ENCODE results near the gene LRRC49. TPM values are rescaled to one million over a fixed set of nuclear protein-coding genes. Genes with fewer than 3 reads are reported as not detected.

The LRRC49 gene
- total RNA-seq, 1 experiment from 2014 or later = 9.2 TPM

DNA sequence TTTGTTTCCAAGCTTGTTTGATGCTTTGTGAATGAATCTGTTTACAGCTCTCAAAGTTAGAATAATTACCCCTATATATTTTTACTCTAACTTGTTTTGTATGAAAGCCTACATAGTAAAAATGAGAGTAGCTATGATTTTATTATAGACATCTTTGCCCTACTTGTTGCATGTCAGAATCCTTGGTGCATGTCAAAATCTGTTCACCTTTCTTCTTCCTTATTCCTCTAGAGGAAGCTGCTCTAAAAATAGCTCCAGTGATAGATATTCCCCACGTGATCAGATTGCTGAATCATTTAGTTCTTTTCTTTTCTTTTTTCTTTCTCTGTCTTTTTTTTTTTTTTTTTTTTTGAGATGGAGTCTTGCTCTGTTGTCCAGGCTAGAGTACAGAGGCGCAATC, 39.8 kb downstream of the LRRC49 start:
- no TSS peak for BruUV-seq (replicated peaks)
- CTCF ChIA-PET = no interaction called here

DNA sequence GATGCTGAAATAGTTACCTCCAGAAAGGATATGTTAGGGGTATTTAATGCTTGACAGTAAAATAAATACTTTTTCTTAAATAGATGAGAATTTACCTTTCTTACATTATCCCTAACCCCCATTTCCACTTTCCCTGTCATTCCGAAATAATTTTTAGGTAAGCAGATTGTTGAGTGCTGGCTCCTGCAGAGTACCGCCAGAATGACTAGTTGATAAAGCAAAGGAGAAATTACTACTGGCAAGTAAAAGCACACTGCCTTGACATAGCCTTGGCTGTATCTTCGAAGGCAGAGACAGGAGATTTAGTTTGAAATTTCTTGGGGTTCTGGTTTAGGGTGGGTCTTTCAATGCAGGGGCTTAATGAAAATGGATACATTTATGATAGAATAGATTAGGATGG, 40.8 kb downstream of the LRRC49 start:
- Histone ChIP-seq H3K4me3 (ENCODE audit: low read depth, low read length, poor library complexity, severe bottlenecking) (no peak overlapping the region), H3K9me3 (ENCODE audit: low read depth, low read length, poor library complexity, severe bottlenecking) (no peaks in the 10 kb centered on the region), H3K27me3 (replicated peaks; ENCODE audit: insufficient read depth, low read depth, low read length, poor library complexity) (no peaks in the 10 kb centered on the region), H3K27ac (ENCODE audit: low read depth, low read length, poor library complexity, severe bottlenecking) (no peak overlapping the region), H3K4me1 (ENCODE audit: insufficient read depth, low read length, poor library complexity, severe bottlenecking) (peaks cover 7% of the 10 kb centered on the region), H3K36me3 (ENCODE audit: insufficient read depth, low read length, poor library complexity, severe bottlenecking) (no peaks in the 10 kb centered on the region)
- no peak for DNase-seq (ENCODE audit: low spot score)
- CTCF ChIA-PET = no interaction called here
- TF ChIP-seq, protein P1, sequence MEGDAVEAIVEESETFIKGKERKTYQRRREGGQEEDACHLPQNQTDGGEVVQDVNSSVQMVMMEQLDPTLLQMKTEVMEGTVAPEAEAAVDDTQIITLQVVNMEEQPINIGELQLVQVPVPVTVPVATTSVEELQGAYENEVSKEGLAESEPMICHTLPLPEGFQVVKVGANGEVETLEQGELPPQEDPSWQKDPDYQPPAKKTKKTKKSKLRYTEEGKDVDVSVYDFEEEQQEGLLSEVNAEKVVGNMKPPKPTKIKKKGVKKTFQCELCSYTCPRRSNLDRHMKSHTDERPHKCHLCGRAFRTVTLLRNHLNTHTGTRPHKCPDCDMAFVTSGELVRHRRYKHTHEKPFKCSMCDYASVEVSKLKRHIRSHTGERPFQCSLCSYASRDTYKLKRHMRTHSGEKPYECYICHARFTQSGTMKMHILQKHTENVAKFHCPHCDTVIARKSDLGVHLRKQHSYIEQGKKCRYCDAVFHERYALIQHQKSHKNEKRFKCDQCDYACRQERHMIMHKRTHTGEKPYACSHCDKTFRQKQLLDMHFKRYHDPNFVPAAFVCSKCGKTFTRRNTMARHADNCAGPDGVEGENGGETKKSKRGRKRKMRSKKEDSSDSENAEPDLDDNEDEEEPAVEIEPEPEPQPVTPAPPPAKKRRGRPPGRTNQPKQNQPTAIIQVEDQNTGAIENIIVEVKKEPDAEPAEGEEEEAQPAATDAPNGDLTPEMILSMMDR (conservative IDR thresholded peaks at IDR 0.05; ENCODE audit: low read depth, low read length) = no peak
- TF ChIP-seq EZH2 (IDR thresholded peaks at IDR 0.05; ENCODE audit: borderline replicate concordance, low read depth, low read length, poor library complexity, severe bottlenecking) = no peak
- BruUV-seq (replicated peaks) = no TSS peak
- intact Hi-C loops (cut with micrococcal nuclease; ENCODE audit: unreplicated experiment) = no loop called here
- POLR2A ChIA-PET (ENCODE audit: low non-redundant PET) = no interaction called here

More for the DNA sequence above, 39.8 kb downstream of the LRRC49 start:
- intact Hi-C loops (cut with micrococcal nuclease; ENCODE audit: unreplicated experiment) = no loop called here
- Histone ChIP-seq H3K4me1 (ENCODE audit: insufficient read depth, low read length, poor library complexity, severe bottlenecking) (peaks cover 7% of the 10 kb centered on the region), H3K27me3 (replicated peaks; ENCODE audit: insufficient read depth, low read depth, low read length, poor library complexity) (no peaks in the 10 kb centered on the region), H3K9me3 (ENCODE audit: low read depth, low read length, poor library complexity, severe bottlenecking) (no peaks in the 10 kb centered on the region), H3K27ac (ENCODE audit: low read depth, low read length, poor library complexity, severe bottlenecking) (no peak overlapping the region), H3K4me3 (ENCODE audit: low read depth, low read length, poor library complexity, severe bottlenecking) (no peak overlapping the region), H3K36me3 (ENCODE audit: insufficient read depth, low read length, poor library complexity, severe bottlenecking) (no peaks in the 10 kb centered on the region)
- TF ChIP-seq EZH2 (IDR thresholded peaks at IDR 0.05; ENCODE audit: borderline replicate concordance, low read depth, low read length, poor library complexity, severe bottlenecking) = no peak
- TF ChIP-seq, protein P1 (conservative IDR thresholded peaks at IDR 0.05; ENCODE audit: low read depth, low read length) = no peak
- no peak for DNase-seq (ENCODE audit: low spot score)
- POLR2A ChIA-PET (ENCODE audit: low non-redundant PET) = no interaction called here

DNA sequence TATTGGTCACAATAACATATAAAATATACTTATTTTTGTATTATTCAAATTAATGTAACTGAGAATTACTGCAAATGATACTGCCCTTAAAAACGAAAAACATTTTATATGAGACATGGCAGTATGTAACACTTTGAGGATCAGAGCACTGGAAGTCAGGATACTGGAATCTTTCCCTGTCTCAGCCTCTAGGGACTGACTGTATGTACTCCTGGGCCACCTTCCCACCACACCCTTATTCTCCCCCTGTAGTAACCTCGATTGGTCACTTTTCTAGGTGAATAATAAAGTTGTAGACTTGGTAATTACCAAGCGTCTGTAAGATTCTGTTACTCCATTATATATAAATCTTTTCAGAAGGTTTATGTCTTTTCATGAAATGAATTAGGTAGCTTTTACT, 43.0 kb downstream of the LRRC49 start:
- no peak for TF ChIP-seq EZH2 (IDR thresholded peaks at IDR 0.05; ENCODE audit: borderline replicate concordance, low read depth, low read length, poor library complexity, severe bottlenecking)
- TF ChIP-seq, protein P1 (conservative IDR thresholded peaks at IDR 0.05; ENCODE audit: low read depth, low read length) = no peak
- BruUV-seq (replicated peaks) = no TSS peak
- H3K36me3 ChIP-seq (ENCODE audit: insufficient read depth, low read length, poor library complexity, severe bottlenecking) = no peaks in the 10 kb centered on the region
- DNase-seq (ENCODE audit: low spot score) = no peak
- peaks cover 7% of the 10 kb centered on the region for H3K4me1 ChIP-seq (ENCODE audit: insufficient read depth, low read length, poor library complexity, severe bottlenecking)
- intact Hi-C loops (cut with micrococcal nuclease; ENCODE audit: unreplicated experiment) = no loop called here
- POLR2A ChIA-PET (ENCODE audit: low non-redundant PET) = no interaction called here
- H3K4me3 ChIP-seq (ENCODE audit: low read depth, low read length, poor library complexity, severe bottlenecking) = no peak overlapping the region
- H3K9me3 ChIP-seq (ENCODE audit: low read depth, low read length, poor library complexity, severe bottlenecking) = no peaks in the 10 kb centered on the region
- H3K27me3 ChIP-seq (replicated peaks; ENCODE audit: insufficient read depth, low read depth, low read length, poor library complexity) = no peaks in the 10 kb centered on the region
- H3K27ac ChIP-seq (ENCODE audit: low read depth, low read length, poor library complexity, severe bottlenecking) = no peak overlapping the region
- CTCF ChIA-PET = no interaction called here
